ENCODE results near the gene TMEM108. TPM values are rescaled to one million over a fixed set of nuclear protein-coding genes. Genes with fewer than 3 reads are reported as not detected.

Gene TMEM108
- total RNA-seq, 1 donor = 0.10 TPM

DNA sequence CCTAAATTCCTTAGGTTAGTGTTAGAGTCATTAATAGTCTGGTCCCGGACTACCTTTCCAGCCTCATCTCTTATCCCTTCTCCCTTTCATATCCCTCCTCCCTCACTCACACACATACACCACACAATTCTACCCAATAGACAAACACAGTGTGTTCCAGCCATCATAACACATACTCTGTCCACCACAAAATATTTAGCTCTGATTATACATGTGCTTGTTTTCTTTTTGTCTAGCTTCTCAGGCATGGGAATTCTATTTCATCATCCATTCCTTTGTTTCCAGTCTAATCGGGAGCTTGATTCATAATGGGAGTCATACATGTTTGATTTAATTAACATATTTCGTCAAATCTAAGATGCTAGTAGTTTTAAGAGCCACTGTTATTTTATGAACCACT is 199.8 kb downstream of the TMEM108 start:
- H3K4me1 ChIP-seq (ENCODE audit: insufficient read depth, low read length) = no peaks in the 10 kb centered on the region
- H3K27me3 ChIP-seq (ENCODE audit: insufficient read depth, low read length) = no peaks in the 10 kb centered on the region
- H3K9me3 ChIP-seq (ENCODE audit: low read depth, low read length) = no peaks in the 10 kb centered on the region
- no peak overlapping the region for H3K4me3 ChIP-seq (ENCODE audit: low read length)

DNA sequence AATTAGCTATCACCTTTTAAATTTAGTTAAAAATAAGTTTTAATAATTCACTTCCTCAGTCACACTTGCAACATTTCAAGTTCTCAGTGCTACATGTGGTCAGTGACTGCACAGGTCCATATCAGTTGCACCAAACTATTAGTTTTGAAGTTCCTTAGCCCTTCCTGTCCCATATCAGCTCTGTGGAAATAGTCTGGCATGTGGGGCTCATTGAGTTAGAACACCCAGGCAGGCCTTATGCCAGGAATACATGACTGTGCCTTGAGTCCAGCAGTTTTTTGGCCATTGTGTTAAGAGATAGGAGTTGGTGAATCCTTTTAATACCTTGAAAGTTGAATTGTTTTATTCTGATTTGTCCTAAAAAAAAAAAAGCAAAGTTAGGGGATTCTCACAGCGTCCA is 207.9 kb downstream of the TMEM108 start:
- H3K27me3 ChIP-seq (ENCODE audit: insufficient read depth, low read length) = no peaks in the 10 kb centered on the region
- H3K9me3 ChIP-seq (ENCODE audit: low read depth, low read length) = no peaks in the 10 kb centered on the region
- H3K4me1 ChIP-seq (ENCODE audit: insufficient read depth, low read length) = no peaks in the 10 kb centered on the region
- H3K4me3 ChIP-seq (ENCODE audit: low read length) = no peak overlapping the region

DNA sequence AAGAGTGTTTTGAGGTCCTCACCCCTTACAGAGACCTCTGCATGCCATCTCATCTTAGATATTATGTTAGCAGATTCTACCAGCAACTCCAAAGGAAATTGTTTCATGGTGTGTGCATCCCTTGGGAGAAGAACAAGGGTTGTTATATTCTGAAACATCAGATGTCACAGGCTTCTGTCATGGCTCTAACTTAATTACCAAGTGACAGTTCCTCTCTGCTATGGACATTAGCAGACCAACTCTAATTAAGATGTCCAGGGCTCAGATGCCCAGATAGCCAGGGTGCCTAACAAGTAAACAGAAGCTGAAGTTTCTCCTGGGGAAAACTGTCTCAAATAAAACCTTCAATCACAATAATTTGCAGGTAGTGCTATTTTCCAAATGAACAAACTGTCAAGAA is 208.6 kb downstream of the TMEM108 start:
- Histone ChIP-seq H3K27me3 (ENCODE audit: insufficient read depth, low read length) (no peaks in the 10 kb centered on the region), H3K4me1 (ENCODE audit: insufficient read depth, low read length) (no peaks in the 10 kb centered on the region), H3K9me3 (ENCODE audit: low read depth, low read length) (no peaks in the 10 kb centered on the region), H3K4me3 (ENCODE audit: low read length) (no peak overlapping the region)

DNA sequence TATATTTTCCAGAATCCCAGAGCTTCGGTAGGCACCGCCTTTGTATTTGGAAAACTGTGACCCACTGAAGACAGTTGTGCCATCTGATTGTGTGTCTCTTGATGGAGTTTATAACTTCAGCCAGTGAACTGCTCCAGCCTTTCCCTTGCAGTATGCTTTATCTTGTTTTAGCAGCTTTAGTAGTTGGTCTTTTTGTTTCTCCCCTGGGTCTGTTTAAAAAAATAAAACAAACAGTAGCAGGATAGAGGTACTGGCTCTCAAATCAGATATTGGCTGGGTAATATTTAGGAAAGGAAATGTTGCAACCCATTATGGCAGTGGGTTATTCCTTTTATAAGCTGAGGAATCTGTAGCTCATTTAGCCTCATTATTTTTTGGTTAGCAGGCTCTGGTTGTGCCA is 210.2 kb downstream of the TMEM108 start:
- Histone ChIP-seq H3K4me3 (ENCODE audit: low read length) (no peak overlapping the region), H3K9me3 (ENCODE audit: low read depth, low read length) (no peaks in the 10 kb centered on the region), H3K4me1 (ENCODE audit: insufficient read depth, low read length) (no peaks in the 10 kb centered on the region), H3K27me3 (ENCODE audit: insufficient read depth, low read length) (no peaks in the 10 kb centered on the region)

DNA sequence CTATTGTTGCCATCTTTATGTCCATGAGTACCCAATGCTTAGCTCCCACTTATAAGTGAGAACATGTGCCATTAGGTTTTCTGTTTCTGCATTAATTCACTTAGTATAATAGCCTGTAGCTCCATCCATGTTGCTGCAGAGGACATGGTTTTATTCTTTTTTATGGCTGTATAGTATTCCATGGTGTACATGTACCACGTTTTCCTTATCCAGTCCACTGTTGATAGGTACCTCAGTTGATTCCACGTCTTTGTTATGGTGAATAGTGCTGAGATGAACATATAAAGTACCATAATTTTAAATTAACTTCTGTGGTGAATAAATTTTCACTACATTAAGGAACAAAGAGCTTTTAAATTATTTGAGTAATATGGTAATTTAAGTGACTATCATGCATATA is 211.3 kb downstream of the TMEM108 start:
- Histone ChIP-seq H3K9me3 (ENCODE audit: low read depth, low read length) (no peaks in the 10 kb centered on the region), H3K4me3 (ENCODE audit: low read length) (no peak overlapping the region), H3K27me3 (ENCODE audit: insufficient read depth, low read length) (no peaks in the 10 kb centered on the region), H3K4me1 (ENCODE audit: insufficient read depth, low read length) (no peaks in the 10 kb centered on the region)

DNA sequence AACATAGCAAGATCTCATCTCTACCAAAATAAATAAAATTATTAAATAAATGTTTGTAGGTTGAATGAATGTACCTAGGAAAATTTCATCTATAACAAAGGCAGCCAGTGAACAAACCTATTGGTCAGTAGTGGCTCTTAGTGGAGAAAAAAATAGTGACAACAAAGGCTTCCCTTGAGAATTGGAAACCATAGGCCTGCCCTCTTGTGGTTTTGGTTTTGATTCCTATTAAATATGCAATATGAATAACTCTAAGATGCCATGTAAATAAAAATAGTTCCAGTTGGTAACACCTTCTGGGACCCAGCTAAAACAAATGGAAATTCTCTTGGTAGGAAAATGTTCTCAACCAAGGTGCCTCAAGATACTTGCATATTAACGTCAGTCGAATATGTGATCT is 216.0 kb downstream of the TMEM108 start:
- Histone ChIP-seq H3K27me3 (ENCODE audit: insufficient read depth, low read length) (no peaks in the 10 kb centered on the region), H3K4me1 (ENCODE audit: insufficient read depth, low read length) (no peaks in the 10 kb centered on the region), H3K4me3 (ENCODE audit: low read length) (no peak overlapping the region), H3K9me3 (ENCODE audit: low read depth, low read length) (no peaks in the 10 kb centered on the region)

DNA sequence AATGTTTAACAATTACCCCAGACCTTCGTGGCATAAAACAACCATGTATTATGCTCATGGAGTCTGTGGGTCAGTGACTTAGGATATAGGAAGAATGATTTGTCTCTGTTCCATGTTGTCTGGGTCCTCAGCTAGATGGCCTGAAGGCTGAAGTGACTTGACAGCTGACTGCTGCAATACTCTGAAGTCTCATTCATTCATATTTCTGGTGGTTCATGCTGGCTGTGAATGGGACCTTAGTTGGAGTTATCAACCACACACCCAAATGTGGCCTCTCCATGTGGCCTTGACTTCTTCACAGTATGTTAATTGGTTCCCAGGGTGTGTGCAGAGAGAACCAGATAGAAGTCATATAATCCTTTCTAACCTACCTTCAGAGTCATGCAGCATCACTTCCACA is 216.5 kb downstream of the TMEM108 start:
- Histone ChIP-seq H3K27me3 (ENCODE audit: insufficient read depth, low read length) (no peaks in the 10 kb centered on the region), H3K9me3 (ENCODE audit: low read depth, low read length) (no peaks in the 10 kb centered on the region), H3K4me1 (ENCODE audit: insufficient read depth, low read length) (no peaks in the 10 kb centered on the region), H3K4me3 (ENCODE audit: low read length) (no peak overlapping the region)

DNA sequence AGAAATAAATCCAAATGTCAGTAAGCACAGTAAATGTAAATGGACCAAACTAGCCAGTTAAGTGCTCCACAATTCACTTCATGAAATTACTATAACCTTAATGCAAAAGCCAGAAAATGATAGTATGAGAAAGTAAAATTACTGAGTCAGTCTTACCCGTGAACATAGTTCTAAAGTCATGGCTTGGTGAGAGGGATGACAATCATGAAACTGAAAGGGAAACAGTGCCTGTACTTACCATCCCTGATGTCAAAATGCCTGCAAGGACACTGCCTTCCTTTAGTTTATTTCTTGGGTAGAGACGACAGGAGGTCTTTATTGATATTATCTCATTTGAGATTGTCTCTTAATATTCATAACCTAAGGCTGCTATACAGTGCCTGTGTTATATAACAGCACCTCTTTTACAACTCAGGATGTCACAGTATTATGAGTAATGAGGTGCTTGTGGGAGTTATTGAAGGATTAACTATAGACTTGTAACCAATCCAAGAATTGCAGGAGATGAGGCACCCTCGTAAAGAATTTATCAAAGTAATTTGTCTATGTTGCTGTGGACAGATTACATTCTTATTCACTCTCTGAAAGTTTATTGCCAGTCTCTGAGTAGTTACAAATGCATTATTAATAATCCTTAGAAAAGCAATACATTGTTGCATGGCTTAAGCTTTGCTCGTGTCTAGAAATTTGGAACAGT is 218.7 kb downstream of the TMEM108 start:
- no peaks in the 10 kb centered on the region for H3K4me1 ChIP-seq (ENCODE audit: insufficient read depth, low read length)

DNA sequence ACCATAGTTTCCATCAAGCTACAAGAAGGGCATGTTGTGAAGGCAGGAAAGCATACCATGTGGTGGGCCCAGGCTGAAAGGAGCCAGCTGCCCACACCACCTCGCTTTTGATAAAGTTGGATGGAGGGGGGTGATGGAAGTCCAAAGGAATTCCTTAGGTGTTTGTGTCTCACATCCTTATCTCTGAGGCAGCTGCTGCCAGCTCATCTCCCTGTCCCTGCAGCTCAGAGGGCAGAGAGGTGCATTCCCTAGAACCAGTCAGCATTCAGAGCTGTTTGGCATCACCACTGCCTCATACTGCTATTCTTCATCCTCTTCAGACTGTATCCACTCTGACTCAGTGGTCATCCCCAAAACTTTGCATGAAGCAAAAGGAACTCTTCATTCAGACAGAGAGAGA is 220.2 kb downstream of the TMEM108 start:
- Histone ChIP-seq H3K4me3 (ENCODE audit: low read length) (no peak overlapping the region), H3K4me1 (ENCODE audit: insufficient read depth, low read length) (no peaks in the 10 kb centered on the region), H3K9me3 (ENCODE audit: low read depth, low read length) (no peaks in the 10 kb centered on the region), H3K27me3 (ENCODE audit: insufficient read depth, low read length) (no peaks in the 10 kb centered on the region)

More for the DNA sequence above, 218.7 kb downstream of the TMEM108 start:
- Histone ChIP-seq H3K4me3 (ENCODE audit: low read length) (no peak overlapping the region), H3K27me3 (ENCODE audit: insufficient read depth, low read length) (no peaks in the 10 kb centered on the region), H3K9me3 (ENCODE audit: low read depth, low read length) (no peaks in the 10 kb centered on the region)

DNA sequence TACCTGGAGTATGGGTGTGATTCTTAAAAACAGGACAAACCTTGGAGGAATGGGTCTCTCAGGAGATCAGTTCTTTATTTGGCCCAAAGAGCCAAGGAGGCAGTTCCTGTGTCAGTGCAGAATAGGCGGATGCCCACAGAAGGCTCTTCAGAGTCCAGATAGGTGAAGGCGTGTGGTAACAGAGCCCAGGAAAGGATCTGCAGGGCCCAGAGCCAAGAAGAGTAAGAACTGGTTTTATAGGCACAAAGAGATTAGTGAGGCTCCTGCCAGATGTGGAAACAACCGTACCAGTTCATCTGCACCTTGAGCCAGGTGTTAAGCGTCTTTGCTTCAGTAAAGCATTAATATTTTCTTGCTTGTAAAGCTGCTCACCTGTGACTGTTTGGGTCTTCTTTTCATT is 221.6 kb downstream of the TMEM108 start:
- Histone ChIP-seq H3K4me1 (ENCODE audit: insufficient read depth, low read length) (no peaks in the 10 kb centered on the region), H3K9me3 (ENCODE audit: low read depth, low read length) (no peaks in the 10 kb centered on the region), H3K4me3 (ENCODE audit: low read length) (no peak overlapping the region), H3K27me3 (ENCODE audit: insufficient read depth, low read length) (no peaks in the 10 kb centered on the region)

DNA sequence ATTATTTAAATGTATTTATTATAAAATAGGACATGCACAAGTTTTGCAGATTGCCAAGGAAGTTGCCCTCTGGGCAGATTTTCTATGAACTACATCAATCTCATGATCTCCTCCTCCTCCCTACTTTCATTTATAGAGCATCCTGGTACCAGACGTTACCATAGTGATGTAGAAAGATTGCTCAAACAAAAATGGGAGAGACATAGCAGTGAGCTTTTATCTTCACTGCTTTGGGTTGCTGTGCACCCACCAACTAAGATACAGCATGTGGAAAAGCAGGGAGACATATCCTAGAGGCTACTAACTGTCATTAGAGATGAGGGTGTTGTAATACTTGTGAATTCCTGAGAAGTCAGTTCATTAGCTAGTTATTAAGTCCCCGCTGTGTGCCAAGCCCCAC is 224.1 kb downstream of the TMEM108 start:
- Histone ChIP-seq H3K4me3 (ENCODE audit: low read length) (no peak overlapping the region), H3K9me3 (ENCODE audit: low read depth, low read length) (no peaks in the 10 kb centered on the region), H3K27me3 (ENCODE audit: insufficient read depth, low read length) (no peaks in the 10 kb centered on the region), H3K4me1 (ENCODE audit: insufficient read depth, low read length) (no peaks in the 10 kb centered on the region)

DNA sequence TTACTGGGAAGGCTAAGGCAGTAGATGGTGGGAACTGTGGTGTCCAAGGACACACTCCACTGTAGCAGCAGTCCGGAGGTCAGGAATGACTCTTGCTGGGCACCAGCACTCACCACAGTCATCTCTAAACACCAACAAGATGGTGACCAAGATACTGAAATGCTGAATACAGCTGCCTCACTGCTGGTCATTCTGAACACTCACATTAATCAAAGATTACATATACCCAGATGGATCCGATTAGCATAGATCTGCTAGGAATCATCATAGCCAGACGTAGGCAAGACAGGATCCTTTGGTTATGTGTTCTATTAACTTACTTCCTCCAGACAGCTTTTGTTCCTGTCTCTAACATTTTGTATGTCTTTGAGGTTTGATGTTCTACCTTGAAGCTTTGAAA is 226.7 kb downstream of the TMEM108 start:
- Histone ChIP-seq H3K4me1 (ENCODE audit: insufficient read depth, low read length) (no peaks in the 10 kb centered on the region), H3K4me3 (ENCODE audit: low read length) (no peak overlapping the region), H3K9me3 (ENCODE audit: low read depth, low read length) (no peaks in the 10 kb centered on the region), H3K27me3 (ENCODE audit: insufficient read depth, low read length) (no peaks in the 10 kb centered on the region)

DNA sequence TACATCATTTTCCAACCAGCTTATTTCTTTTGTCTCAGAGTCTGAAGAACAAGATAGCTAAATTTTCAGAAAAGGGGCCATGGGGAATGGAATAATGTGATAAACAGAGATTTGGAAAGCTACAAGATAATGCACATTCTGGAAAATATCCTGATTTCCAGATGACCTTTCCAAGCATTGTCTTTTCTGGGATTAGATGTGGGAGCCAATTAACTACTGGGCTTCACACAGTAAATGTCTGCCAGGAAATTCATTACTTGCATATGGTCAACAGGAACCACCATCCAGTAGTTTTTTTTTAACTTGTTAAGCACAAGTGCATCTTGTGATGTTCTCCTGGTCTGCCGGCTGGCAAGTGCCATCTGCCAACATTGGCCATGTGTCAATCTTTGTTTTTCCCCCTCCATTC is 230.5 kb downstream of the TMEM108 start:
- H3K9me3 ChIP-seq (ENCODE audit: low read depth, low read length) = no peaks in the 10 kb centered on the region
- H3K27me3 ChIP-seq (ENCODE audit: insufficient read depth, low read length) = no peaks in the 10 kb centered on the region
- no peaks in the 10 kb centered on the region for H3K4me1 ChIP-seq (ENCODE audit: insufficient read depth, low read length)
- H3K4me3 ChIP-seq (ENCODE audit: low read length) = no peak overlapping the region

DNA sequence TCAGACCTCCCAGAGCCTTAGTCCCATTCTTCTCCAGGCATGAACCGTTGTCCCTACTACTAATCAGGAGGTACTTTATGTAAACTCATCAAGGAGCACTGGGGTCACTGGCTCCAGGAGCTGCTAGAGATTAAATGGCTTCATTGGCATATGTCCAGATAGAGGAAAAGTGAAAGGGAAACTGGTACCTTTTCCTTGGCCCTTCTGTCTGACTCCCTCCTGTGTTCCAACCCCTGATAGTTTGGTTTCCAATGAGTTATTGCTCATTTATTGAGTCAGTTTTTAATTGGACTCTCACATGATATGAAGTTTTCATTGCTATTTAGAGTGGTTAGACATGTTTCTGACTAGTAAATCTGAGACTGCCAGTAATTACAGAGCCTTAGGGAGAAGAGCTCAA is 231.2 kb downstream of the TMEM108 start:
- Histone ChIP-seq H3K4me1 (ENCODE audit: insufficient read depth, low read length) (no peaks in the 10 kb centered on the region), H3K4me3 (ENCODE audit: low read length) (no peak overlapping the region), H3K9me3 (ENCODE audit: low read depth, low read length) (no peaks in the 10 kb centered on the region), H3K27me3 (ENCODE audit: insufficient read depth, low read length) (no peaks in the 10 kb centered on the region)

DNA sequence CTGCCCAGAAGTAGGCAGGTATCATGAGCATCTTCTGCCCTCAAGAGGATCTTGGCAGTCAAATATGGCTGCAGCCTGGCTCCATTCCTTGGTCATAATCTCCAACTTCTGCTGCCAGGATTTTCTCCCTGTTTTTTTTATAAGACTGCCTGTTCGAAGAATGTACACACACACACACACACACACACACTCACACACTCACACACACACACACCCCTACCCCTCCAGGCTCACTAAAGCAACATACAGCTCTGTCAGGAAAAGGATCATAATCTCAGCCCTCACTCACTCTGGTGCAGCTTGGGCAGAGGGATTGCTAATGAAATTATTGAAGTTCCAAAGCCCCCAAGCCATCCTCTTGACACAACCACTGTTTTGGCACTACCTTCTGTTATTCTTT is 232.4 kb downstream of the TMEM108 start:
- H3K9me3 ChIP-seq (ENCODE audit: low read depth, low read length) = no peaks in the 10 kb centered on the region
- no peak overlapping the region for H3K4me3 ChIP-seq (ENCODE audit: low read length)
- no peaks in the 10 kb centered on the region for H3K27me3 ChIP-seq (ENCODE audit: insufficient read depth, low read length)
- no peaks in the 10 kb centered on the region for H3K4me1 ChIP-seq (ENCODE audit: insufficient read depth, low read length)

DNA sequence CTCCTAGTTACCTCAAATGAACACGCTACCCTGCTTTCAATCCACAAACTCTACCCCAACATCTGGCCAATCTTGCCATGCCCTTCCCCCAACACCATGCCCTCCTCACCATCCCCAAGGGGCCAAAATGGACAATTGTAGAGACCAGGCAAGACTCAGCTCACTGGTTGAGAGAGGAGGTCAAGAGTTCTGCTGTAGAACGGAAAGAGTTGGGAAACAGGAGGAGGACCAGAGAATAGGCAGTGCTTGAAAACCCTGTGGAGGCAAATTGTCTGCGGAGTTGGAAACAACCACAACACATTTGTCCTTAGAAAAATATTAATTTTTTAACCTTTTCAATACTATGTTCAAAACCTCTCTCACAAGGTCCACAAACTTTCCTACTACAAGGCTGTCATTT is 232.9 kb downstream of the TMEM108 start:
- no peak overlapping the region for H3K4me3 ChIP-seq (ENCODE audit: low read length)
- no peaks in the 10 kb centered on the region for H3K9me3 ChIP-seq (ENCODE audit: low read depth, low read length)
- H3K27me3 ChIP-seq (ENCODE audit: insufficient read depth, low read length) = no peaks in the 10 kb centered on the region
- H3K4me1 ChIP-seq (ENCODE audit: insufficient read depth, low read length) = no peaks in the 10 kb centered on the region

Data from mononuclear cell (primary cell).